A549 (cell line): ENCODE measurements around the gene TRIM43. TPM values are rescaled to one million over a fixed set of nuclear protein-coding genes. Genes with fewer than 3 reads are reported as not detected.
"Not testable (repeated sequence)": the region's sequence is repeated elsewhere in the genome, so short reads cannot be mapped to it uniquely, and the experiment has no call there.

ENCODE experiments used
- ATAC-seq, 2 experiments: fragments of 200-7000 bp in 1 of 2; fragments of >200 bp in 1 of 2; cut with Nextera tagmentation in 1 of 2; cut with Tn5 transposase in 1 of 2; 3 replicates each; pipeline versions ENCODE4 v1.8.0 to v1.9.1; 2018 to 2020; ENCODE audit warnings: mild to moderate bottlenecking in 1 of 2, moderate library complexity in 1 of 2
- CTCF ChIA-PET: fragments of 300-600 bp; sonication (Branson Sonifier 250); formaldehyde crosslinking; extraction: SDS; loops from one replicate; lab custom pipeline; 2021; ENCODE audit warnings: antibody characterized with exemption, inconsistent platforms; lab: Yijun Ruan, JAX
- POLR2A ChIA-PET: fragments of 350-600 bp; formaldehyde crosslinking; extraction: SDS; loops from one replicate; lab custom pipeline; 2021; ENCODE audit warnings: antibody characterized with exemption, inconsistent platforms; lab: Yijun Ruan, JAX
- DNase-seq, 2 experiments: peaks; one replicate each; pipeline versions ENCODE4 v3.0.0 to v3.0.0-alpha.2; 2011 to 2016; ENCODE audit warnings: low read depth in 1 of 2, low spot score in 1 of 2
- FAIRE-seq: peaks from 2 replicates; lab custom pipeline; 2011; peaks lifted over from hg19 to GRCh38; lab: Jason Lieb, UNC
- H3K27ac ChIP-seq, 2 experiments: fragments of >200 bp; sonication (Bioruptor Twin); formaldehyde crosslinking; 3 replicates each; pipeline ENCODE4 v1.5.1; 2016 to 2017
- H3K4me1 ChIP-seq: fragments of >200 bp; sonication (Bioruptor Twin); formaldehyde crosslinking; 3 replicates; pipeline ENCODE4 v1.6.1; 2016
- H3K4me2 ChIP-seq: fragments of >200 bp; sonication (Bioruptor Twin); formaldehyde crosslinking; 3 replicates; pipeline ENCODE4 v1.6.1; 2016
- H3K4me3 ChIP-seq: fragments of >200 bp; sonication (Bioruptor Twin); formaldehyde crosslinking; 3 replicates; pipeline ENCODE4 v1.5.1; 2016
- H3K9me3 ChIP-seq: fragments of >200 bp; sonication (Bioruptor Twin); formaldehyde crosslinking; 3 replicates; pipeline ENCODE4 v1.6.1; 2016
- WGBS: methylation state at CpG from one replicate; pipeline ENCODE4 v1.1.6; 2017; ENCODE audit errors: missing lambda C conversion rate; 5-methylcytosine and 5-hydroxymethylcytosine counted together
- polyA plus RNA-seq, 4 experiments: library from polyadenylated mRNA; depleted of rRNA in 3 of 4; stranded (reverse); fragments of >200 nt; fragmentation: RNase III in 1 of 4; extraction: RNeasy Plus Mini Kit Qiagen cat#74134 plus additional on column Dnase treatment in 1 of 4; gene quantifications; 2 replicates in 3 of 4; 3 replicates in 1 of 4; pipeline ENCODE4 v1.2.3, GENCODE V29; 2011 to 2017

Gene TRIM43
- polyA plus RNA-seq, 2 of the 4 experiments (the other 2 are of a cell fraction) = not detected

- FAIRE-seq, DNase-seq, H3K4me2 ChIP-seq, H3K9me3 ChIP-seq, CTCF ChIA-PET, POLR2A ChIA-PET, H3K27ac ChIP-seq, ATAC-seq, H3K4me3 ChIP-seq, H3K4me1 ChIP-seq: not testable (repeated sequence)
- WGBS = 6% methylated on average over 2 of the region's 2 CpGs
Observed at GRCh38 chr2:95595012-95595411, 3.2 kb downstream of the TRIM43 start.

- DNase-seq, CTCF ChIA-PET, H3K4me3 ChIP-seq, H3K9me3 ChIP-seq, H3K4me2 ChIP-seq, POLR2A ChIA-PET, H3K27ac ChIP-seq, FAIRE-seq, ATAC-seq, H3K4me1 ChIP-seq: not testable (repeated sequence)
- no CpG with 5 or more reads among the region's 4 CpGs for WGBS
Observed at GRCh38 chr2:95601301-95601700, 9.5 kb downstream of the TRIM43 start.

GRCh38 chr2:95602146-95602545, 10.3 kb downstream of the TRIM43 start:
- ATAC-seq, H3K27ac ChIP-seq, FAIRE-seq, H3K4me3 ChIP-seq, H3K9me3 ChIP-seq, POLR2A ChIA-PET, H3K4me2 ChIP-seq, DNase-seq, H3K4me1 ChIP-seq, CTCF ChIA-PET: not testable (repeated sequence)

GRCh38 chr2:95608356-95608755, 16.6 kb downstream of the TRIM43 start:
- H3K9me3 ChIP-seq, H3K27ac ChIP-seq, H3K4me1 ChIP-seq, FAIRE-seq, H3K4me2 ChIP-seq, CTCF ChIA-PET, H3K4me3 ChIP-seq, POLR2A ChIA-PET, ATAC-seq, DNase-seq: not testable (repeated sequence)
- WGBS = no CpG with 5 or more reads among the region's 3 CpGs

- H3K4me2 ChIP-seq, CTCF ChIA-PET, FAIRE-seq, H3K4me1 ChIP-seq, ATAC-seq, H3K27ac ChIP-seq, H3K9me3 ChIP-seq, DNase-seq, POLR2A ChIA-PET, H3K4me3 ChIP-seq: not testable (repeated sequence)
- no CpG with 5 or more reads among the region's 2 CpGs for WGBS
Observed at GRCh38 chr2:95609764-95610163, 18.0 kb downstream of the TRIM43 start.

GRCh38 chr2:95613048-95613447, 21.2 kb downstream of the TRIM43 start:
- H3K4me2 ChIP-seq, H3K9me3 ChIP-seq, H3K27ac ChIP-seq, DNase-seq, CTCF ChIA-PET, H3K4me3 ChIP-seq, POLR2A ChIA-PET, H3K4me1 ChIP-seq, ATAC-seq, FAIRE-seq: not testable (repeated sequence)
- no CpG with 5 or more reads among the region's 3 CpGs for WGBS

- H3K27ac ChIP-seq, DNase-seq, H3K4me2 ChIP-seq, ATAC-seq, H3K9me3 ChIP-seq, H3K4me1 ChIP-seq, FAIRE-seq, H3K4me3 ChIP-seq, POLR2A ChIA-PET, CTCF ChIA-PET: not testable (repeated sequence)
- no CpG with 5 or more reads among the region's 5 CpGs for WGBS
Observed at GRCh38 chr2:95622728-95623127, 30.9 kb downstream of the TRIM43 start.

GRCh38 chr2:95630987-95631386, 39.2 kb downstream of the TRIM43 start:
- DNase-seq, POLR2A ChIA-PET, H3K4me2 ChIP-seq, ATAC-seq, H3K27ac ChIP-seq, CTCF ChIA-PET, H3K4me1 ChIP-seq, H3K9me3 ChIP-seq, H3K4me3 ChIP-seq, FAIRE-seq: not testable (repeated sequence)
- WGBS = no CpG with 5 or more reads among the region's 2 CpGs

GRCh38 chr2:95633626-95634259, 41.9 kb downstream of the TRIM43 start:
- DNase-seq, ATAC-seq, POLR2A ChIA-PET, CTCF ChIA-PET, H3K4me3 ChIP-seq, H3K4me1 ChIP-seq, H3K9me3 ChIP-seq, FAIRE-seq, H3K4me2 ChIP-seq, H3K27ac ChIP-seq: not testable (repeated sequence)
- no CpG with 5 or more reads among the region's 2 CpGs for WGBS

- H3K4me3 ChIP-seq, CTCF ChIA-PET, DNase-seq, H3K4me2 ChIP-seq, FAIRE-seq, H3K9me3 ChIP-seq, H3K4me1 ChIP-seq, POLR2A ChIA-PET, H3K27ac ChIP-seq: not testable (repeated sequence)
- WGBS = 18% methylated on average over 2 of the region's 25 CpGs
- peak in 1 of 2 experiments; percentile 36; a peak in 2 of 6 replicates for ATAC-seq
Observed at GRCh38 chr2:95640515-95641288, 48.9 kb downstream of the TRIM43 start.

- FAIRE-seq, CTCF ChIA-PET: not testable (repeated sequence)
Observed at GRCh38 chr2:95641289-95641575, 49.4 kb downstream of the TRIM43 start.

More at GRCh38 chr2:95641289-95641575, 49.4 kb downstream of the TRIM43 start:
- H3K27ac ChIP-seq, H3K4me1 ChIP-seq, DNase-seq, H3K4me2 ChIP-seq, POLR2A ChIA-PET, ATAC-seq, H3K4me3 ChIP-seq, H3K9me3 ChIP-seq: not testable (repeated sequence)
- WGBS = no CpG with 5 or more reads among the region's 9 CpGs
